HEK293 (cell line): ENCODE data around the gene CDK12.

Experiments used
- MYNN ChIP-seq: fragments of 450-650 bp; formaldehyde crosslinking; IDR thresholded peaks from 2 replicates; pipeline ENCODE4 v1.5.1; 2016; ENCODE audit warnings: missing biosample characterization, missing genetic modification characterization, borderline replicate concordance
- REST ChIP-seq: fragments of 450-650 bp; formaldehyde crosslinking; IDR thresholded peaks from 2 replicates; pipeline ENCODE4 v1.5.1; 2016; ENCODE audit warnings: missing biosample characterization, missing genetic modification characterization
- ZNF148 ChIP-seq: fragments of 450-650 bp; formaldehyde crosslinking; IDR thresholded peaks from 2 replicates; pipeline ENCODE4 v1.5.0; 2017; ENCODE audit warnings: missing biosample characterization, missing genetic modification characterization, borderline replicate concordance
- ZXDB ChIP-seq: fragments of 450-650 bp; formaldehyde crosslinking; IDR thresholded peaks from 2 replicates; pipeline ENCODE4 v1.5.1; 2016; ENCODE audit warnings: missing biosample characterization, missing genetic modification characterization

- no peak for TF ChIP-seq REST (tag by site-specific recombination)
- TF ChIP-seq MYNN (tag by site-specific recombination), result no peak
- no peak for TF ChIP-seq ZXDB
- no peak for TF ChIP-seq ZNF148
Measured at GRCh38 chr17:39551879-39552278, 90.6 kb downstream of the CDK12 start.
